GM23338 (cell line): ENCODE data around the gene RAD54L2. TPM values are rescaled to one million over a fixed set of nuclear protein-coding genes. Genes with fewer than 3 reads are reported as not detected.
"Not testable (repeated sequence)": the region's sequence is repeated elsewhere in the genome, so short reads cannot be mapped to it uniquely, and the experiment has no call there.

Source experiments
- ATAC-seq: fragments of 200-7000 bp; cut with Tn5 transposase; 3 replicates; pipeline ENCODE4 v1.9.1; 2020
- DNase-seq: peaks from one replicate; pipeline ENCODE4 v3.0.0-alpha.2; 2015; ENCODE audit warnings: low spot score
- H2AFZ ChIP-seq: fragments of 200-600 bp; sonication (generic); 2 replicates; pipeline ENCODE4 v1.8.0; 2016; ENCODE audit warnings: antibody characterized with exemption, mild to moderate bottlenecking, moderate library complexity
- H3F3A ChIP-seq: fragments of 200-600 bp; sonication (generic); replicated peaks from 2 replicates; pipeline ENCODE4 v1.8.0; 2017; ENCODE audit warnings: antibody characterized with exemption, mixed run types, low read depth
- H3K27ac ChIP-seq: fragments of 200-600 bp; sonication (generic); 2 replicates; pipeline ENCODE4 v1.6.1; 2016; ENCODE audit warnings: low read depth
- H3K27me3 ChIP-seq: fragments of 200-600 bp; sonication (generic); 2 replicates; pipeline ENCODE4 v1.8.0; 2016; ENCODE audit warnings: mild to moderate bottlenecking, mixed run types, moderate library complexity; ENCODE audit not compliant: insufficient read depth
- H3K36me3 ChIP-seq: fragments of 200-600 bp; sonication (generic); 2 replicates; pipeline ENCODE4 v1.8.0; 2016; ENCODE audit warnings: mild to moderate bottlenecking; ENCODE audit not compliant: insufficient read depth
- H3K4me1 ChIP-seq: fragments of 200-600 bp; sonication (generic); 2 replicates; pipeline ENCODE4 v1.8.0; 2016; ENCODE audit warnings: mild to moderate bottlenecking, moderate library complexity; ENCODE audit not compliant: insufficient read depth
- H3K4me2 ChIP-seq: fragments of 200-600 bp; sonication (generic); 2 replicates; pipeline ENCODE4 v1.7.1; 2017; ENCODE audit warnings: mixed run types
- H3K4me3 ChIP-seq: fragments of 200-600 bp; sonication (generic); 2 replicates; pipeline ENCODE4 v1.6.1; 2016; ENCODE audit warnings: mixed run types
- H3K79me2 ChIP-seq: fragments of 200-600 bp; sonication (generic); replicated peaks from 2 replicates; pipeline ENCODE4 v1.8.0; 2017; ENCODE audit warnings: mild to moderate bottlenecking; ENCODE audit not compliant: insufficient read depth
- H3K9me2 ChIP-seq: fragments of 200-600 bp; sonication (generic); 2 replicates; pipeline ENCODE4 v1.8.0; 2017; ENCODE audit not compliant: insufficient read depth
- H4K20me1 ChIP-seq: fragments of 200-600 bp; sonication (generic); replicated peaks from 2 replicates; pipeline ENCODE4 v1.8.0; 2017; ENCODE audit warnings: mild to moderate bottlenecking; ENCODE audit not compliant: insufficient read depth
- H3K27ac Mint-ChIP-seq: 2 replicates; pipeline ENCODE4 v1.8.0; 2020; ENCODE audit warnings: inconsistent platforms, mild to moderate bottlenecking, moderate library complexity, mixed read lengths
- H3K27me3 Mint-ChIP-seq: 3 replicates; pipeline ENCODE4 v1.8.0; 2022; ENCODE audit warnings: low read depth, mild to moderate bottlenecking, moderate library complexity, mixed read lengths, inconsistent platforms; ENCODE audit not compliant: insufficient read depth, poor library complexity
- H3K36me3 Mint-ChIP-seq: 3 replicates; pipeline ENCODE4 v1.8.0; 2021; ENCODE audit warnings: low read depth, mild to moderate bottlenecking, inconsistent platforms, moderate library complexity, mixed read lengths
- H3K4me1 Mint-ChIP-seq: 3 replicates; pipeline ENCODE4 v1.8.0; 2020; ENCODE audit warnings: mild to moderate bottlenecking, inconsistent platforms, mixed read lengths
- H3K4me3 Mint-ChIP-seq: 3 replicates; pipeline ENCODE4 v1.8.0; 2021; ENCODE audit warnings: moderate library complexity, mild to moderate bottlenecking, inconsistent platforms, mixed read lengths
- H3K9me3 Mint-ChIP-seq: 3 replicates; pipeline ENCODE4 v1.8.0; 2020; ENCODE audit warnings: moderate library complexity, mild to moderate bottlenecking, inconsistent platforms, mixed read lengths
- CREB1 ChIP-seq: fragments of 250-450 bp; sonication (Bioruptor Pico); IDR thresholded peaks from 2 replicates; pipeline ENCODE4 v1.5.0; 2020; ENCODE audit warnings: low read depth, mild to moderate bottlenecking, moderate library complexity
- EZH2 ChIP-seq: fragments of 200-600 bp; sonication (generic); IDR thresholded peaks from one replicate; pipeline ENCODE4 v1.8.0; 2017; ENCODE audit warnings: antibody characterized with exemption, mild to moderate bottlenecking, low read depth; ENCODE audit not compliant: unreplicated experiment
- POLR2AphosphoS5 ChIP-seq: IDR thresholded peaks from 2 replicates; pipeline ENCODE4 v1.6.1; 2016; ENCODE audit warnings: antibody characterized with exemption, low read depth
- ZNF114 ChIP-seq: fragments of 250-450 bp; sonication (Bioruptor Pico); IDR thresholded peaks from 2 replicates; pipeline ENCODE4 v1.5.0; 2020; ENCODE audit warnings: mild to moderate bottlenecking, moderate library complexity
- ZNF331 ChIP-seq: fragments of 250-450 bp; sonication (Bioruptor Pico); IDR thresholded peaks from 2 replicates; pipeline ENCODE4 v1.5.0; 2020; ENCODE audit warnings: low read depth, mild to moderate bottlenecking, moderate library complexity
- polyA plus RNA-seq: library from polyadenylated mRNA; unstranded; fragments of >200 nt; fragmentation: Nextera tagmentation; extraction: Ambion mirVana; gene quantifications from 2 replicates; pipeline ENCODE4 v1.2.1, GENCODE V29; 2016
- total RNA-seq: library from RNA; depleted of rRNA; stranded (reverse); fragments of >200 nt; shearing (Covaris generic); gene quantifications from 2 replicates; pipeline ENCODE4 v1.2.3, GENCODE V29; 2014
- TF ChIP-seq, protein P1 (sequence below): fragments of 250-450 bp; sonication (Bioruptor Pico); IDR thresholded peaks from 2 replicates; pipeline ENCODE4 v1.5.0; 2020; ENCODE audit warnings: mild to moderate bottlenecking, moderate library complexity
- TF ChIP-seq, protein P2 (sequence below), 2 experiments: fragments of 200-600 bp in 1 of 2; sonication (generic) in 1 of 2; conservative IDR thresholded peaks; 2 replicates each; pipeline versions ENCODE4 v1.5.1 to v1.6.1; 2016 to 2017; ENCODE audit warnings: antibody characterized with exemption in 2 of 2, low read depth in 2 of 2, mild to moderate bottlenecking in 2 of 2, moderate library complexity in 1 of 2
- TF ChIP-seq, protein P3 (sequence below): IDR thresholded peaks from 2 replicates; pipeline ENCODE4 v1.6.1; 2016; ENCODE audit warnings: antibody characterized with exemption

RAD54L2 gene
- total and polyA plus RNA-seq, 2 experiments from 2014 or later, result 9.4 to 29.2 TPM

DNA sequence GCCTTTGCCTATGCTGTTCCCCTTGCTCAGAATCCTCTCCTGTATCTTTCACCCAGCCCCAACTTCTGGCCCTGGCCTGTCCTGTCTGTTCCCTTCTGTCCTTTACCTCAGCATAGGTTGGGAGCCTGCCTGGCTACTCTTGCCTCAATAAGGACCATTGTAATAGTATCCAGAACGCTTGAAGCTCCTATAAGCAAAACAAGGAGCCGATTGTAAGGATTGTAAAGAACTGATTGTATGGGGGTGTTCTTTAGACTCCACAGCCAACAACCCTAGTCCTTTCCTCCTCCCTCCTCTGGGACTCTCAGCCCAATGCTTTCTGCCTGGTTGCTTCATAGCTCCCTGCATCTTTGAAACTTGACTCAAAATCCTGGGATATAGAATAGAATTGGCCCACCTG lies 18.7 kb upstream of the RAD54L2 start (continued):
- TF ChIP-seq, protein P1, sequence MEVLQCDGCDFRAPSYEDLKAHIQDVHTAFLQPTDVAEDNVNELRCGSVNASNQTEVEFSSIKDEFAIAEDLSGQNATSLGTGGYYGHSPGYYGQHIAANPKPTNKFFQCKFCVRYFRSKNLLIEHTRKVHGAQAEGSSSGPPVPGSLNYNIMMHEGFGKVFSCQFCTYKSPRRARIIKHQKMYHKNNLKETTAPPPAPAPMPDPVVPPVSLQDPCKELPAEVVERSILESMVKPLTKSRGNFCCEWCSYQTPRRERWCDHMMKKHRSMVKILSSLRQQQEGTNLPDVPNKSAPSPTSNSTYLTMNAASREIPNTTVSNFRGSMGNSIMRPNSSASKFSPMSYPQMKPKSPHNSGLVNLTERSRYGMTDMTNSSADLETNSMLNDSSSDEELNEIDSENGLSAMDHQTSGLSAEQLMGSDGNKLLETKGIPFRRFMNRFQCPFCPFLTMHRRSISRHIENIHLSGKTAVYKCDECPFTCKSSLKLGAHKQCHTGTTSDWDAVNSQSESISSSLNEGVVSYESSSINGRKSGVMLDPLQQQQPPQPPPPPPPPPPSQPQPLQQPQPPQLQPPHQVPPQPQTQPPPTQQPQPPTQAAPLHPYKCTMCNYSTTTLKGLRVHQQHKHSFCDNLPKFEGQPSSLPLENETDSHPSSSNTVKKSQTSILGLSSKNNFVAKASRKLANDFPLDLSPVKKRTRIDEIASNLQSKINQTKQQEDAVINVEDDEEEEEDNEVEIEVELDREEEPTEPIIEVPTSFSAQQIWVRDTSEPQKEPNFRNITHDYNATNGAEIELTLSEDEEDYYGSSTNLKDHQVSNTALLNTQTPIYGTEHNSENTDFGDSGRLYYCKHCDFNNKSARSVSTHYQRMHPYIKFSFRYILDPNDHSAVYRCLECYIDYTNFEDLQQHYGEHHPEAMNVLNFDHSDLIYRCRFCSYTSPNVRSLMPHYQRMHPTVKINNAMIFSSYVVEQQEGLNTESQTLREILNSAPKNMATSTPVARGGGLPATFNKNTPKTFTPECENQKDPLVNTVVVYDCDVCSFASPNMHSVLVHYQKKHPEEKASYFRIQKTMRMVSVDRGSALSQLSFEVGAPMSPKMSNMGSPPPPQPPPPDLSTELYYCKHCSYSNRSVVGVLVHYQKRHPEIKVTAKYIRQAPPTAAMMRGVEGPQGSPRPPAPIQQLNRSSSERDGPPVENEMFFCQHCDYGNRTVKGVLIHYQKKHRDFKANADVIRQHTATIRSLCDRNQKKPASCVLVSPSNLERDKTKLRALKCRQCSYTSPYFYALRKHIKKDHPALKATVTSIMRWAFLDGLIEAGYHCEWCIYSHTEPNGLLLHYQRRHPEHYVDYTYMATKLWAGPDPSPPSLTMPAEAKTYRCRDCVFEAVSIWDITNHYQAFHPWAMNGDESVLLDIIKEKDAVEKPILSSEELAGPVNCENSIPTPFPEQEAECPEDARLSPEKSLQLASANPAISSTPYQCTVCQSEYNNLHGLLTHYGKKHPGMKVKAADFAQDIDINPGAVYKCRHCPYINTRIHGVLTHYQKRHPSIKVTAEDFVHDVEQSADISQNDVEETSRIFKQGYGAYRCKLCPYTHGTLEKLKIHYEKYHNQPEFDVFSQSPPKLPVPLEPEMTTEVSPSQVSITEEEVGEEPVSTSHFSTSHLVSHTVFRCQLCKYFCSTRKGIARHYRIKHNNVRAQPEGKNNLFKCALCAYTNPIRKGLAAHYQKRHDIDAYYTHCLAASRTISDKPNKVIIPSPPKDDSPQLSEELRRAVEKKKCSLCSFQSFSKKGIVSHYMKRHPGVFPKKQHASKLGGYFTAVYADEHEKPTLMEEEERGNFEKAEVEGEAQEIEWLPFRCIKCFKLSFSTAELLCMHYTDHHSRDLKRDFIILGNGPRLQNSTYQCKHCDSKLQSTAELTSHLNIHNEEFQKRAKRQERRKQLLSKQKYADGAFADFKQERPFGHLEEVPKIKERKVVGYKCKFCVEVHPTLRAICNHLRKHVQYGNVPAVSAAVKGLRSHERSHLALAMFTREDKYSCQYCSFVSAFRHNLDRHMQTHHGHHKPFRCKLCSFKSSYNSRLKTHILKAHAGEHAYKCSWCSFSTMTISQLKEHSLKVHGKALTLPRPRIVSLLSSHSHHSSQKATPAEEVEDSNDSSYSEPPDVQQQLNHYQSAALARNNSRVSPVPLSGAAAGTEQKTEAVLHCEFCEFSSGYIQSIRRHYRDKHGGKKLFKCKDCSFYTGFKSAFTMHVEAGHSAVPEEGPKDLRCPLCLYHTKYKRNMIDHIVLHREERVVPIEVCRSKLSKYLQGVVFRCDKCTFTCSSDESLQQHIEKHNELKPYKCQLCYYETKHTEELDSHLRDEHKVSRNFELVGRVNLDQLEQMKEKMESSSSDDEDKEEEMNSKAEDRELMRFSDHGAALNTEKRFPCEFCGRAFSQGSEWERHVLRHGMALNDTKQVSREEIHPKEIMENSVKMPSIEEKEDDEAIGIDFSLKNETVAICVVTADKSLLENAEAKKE (CRISPR knock-in tag), result no peak
- TF ChIP-seq EZH2 (no peak), ZNF331 (no peak), ZNF114 (CRISPR knock-in tag) (no peak), POLR2AphosphoS5 (no peak), CREB1 (no peak)
- TF ChIP-seq, protein P2, sequence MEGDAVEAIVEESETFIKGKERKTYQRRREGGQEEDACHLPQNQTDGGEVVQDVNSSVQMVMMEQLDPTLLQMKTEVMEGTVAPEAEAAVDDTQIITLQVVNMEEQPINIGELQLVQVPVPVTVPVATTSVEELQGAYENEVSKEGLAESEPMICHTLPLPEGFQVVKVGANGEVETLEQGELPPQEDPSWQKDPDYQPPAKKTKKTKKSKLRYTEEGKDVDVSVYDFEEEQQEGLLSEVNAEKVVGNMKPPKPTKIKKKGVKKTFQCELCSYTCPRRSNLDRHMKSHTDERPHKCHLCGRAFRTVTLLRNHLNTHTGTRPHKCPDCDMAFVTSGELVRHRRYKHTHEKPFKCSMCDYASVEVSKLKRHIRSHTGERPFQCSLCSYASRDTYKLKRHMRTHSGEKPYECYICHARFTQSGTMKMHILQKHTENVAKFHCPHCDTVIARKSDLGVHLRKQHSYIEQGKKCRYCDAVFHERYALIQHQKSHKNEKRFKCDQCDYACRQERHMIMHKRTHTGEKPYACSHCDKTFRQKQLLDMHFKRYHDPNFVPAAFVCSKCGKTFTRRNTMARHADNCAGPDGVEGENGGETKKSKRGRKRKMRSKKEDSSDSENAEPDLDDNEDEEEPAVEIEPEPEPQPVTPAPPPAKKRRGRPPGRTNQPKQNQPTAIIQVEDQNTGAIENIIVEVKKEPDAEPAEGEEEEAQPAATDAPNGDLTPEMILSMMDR (conservative IDR thresholded peaks at IDR 0.05; ENCODE audit: low read depth in 2 of 2), result no peak
- TF ChIP-seq, protein P3, sequence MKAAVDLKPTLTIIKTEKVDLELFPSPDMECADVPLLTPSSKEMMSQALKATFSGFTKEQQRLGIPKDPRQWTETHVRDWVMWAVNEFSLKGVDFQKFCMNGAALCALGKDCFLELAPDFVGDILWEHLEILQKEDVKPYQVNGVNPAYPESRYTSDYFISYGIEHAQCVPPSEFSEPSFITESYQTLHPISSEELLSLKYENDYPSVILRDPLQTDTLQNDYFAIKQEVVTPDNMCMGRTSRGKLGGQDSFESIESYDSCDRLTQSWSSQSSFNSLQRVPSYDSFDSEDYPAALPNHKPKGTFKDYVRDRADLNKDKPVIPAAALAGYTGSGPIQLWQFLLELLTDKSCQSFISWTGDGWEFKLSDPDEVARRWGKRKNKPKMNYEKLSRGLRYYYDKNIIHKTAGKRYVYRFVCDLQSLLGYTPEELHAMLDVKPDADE, result no peak

DNA sequence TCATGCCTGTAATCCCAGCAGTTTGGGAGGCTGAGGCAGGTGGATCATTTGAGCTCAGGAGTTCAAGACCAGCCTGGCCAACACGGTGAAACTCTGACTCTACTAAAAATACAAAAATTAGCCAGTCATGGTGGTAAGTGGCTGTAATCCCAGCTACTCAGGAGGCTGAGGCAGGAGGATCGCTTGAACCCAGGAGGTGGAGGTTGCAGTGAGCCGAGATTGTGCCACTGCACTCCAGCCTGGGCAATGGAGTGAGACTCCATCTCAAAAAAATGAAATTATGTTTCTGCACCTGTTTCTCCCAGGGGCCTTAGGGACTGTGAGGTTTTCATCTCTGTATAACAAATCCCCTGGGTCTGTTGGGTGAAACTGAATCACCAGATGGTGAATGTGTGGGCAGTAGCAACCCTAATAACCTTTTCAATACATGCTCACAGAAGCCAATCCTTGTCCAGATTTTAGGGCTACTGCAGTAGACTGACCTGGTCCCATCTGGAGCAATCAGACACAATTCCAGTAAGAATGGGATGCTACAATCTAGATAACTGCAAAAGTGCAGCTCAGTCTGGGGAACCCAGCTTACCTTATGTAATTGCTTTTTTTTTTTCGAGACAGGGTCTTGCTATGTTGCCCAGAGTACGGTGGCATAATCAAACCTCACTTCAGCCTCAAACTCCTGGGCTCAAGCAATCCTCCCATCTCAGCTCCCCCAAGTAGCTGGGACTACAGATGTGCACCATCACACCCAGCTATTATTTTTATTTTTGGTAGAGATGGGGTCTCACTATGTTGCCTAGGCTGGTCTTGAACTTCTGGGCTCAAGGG lies 17.4 kb upstream of the RAD54L2 start:
- not testable (repeated sequence) for H3K36me3 ChIP-seq, H3K36me3 Mint-ChIP-seq, H3K4me1 Mint-ChIP-seq, H3K79me2 ChIP-seq, H2AFZ ChIP-seq, H3K9me3 Mint-ChIP-seq, H3K27ac Mint-ChIP-seq, H3K27me3 Mint-ChIP-seq, H3F3A ChIP-seq, DNase-seq, H3K27me3 ChIP-seq, ATAC-seq, H3K4me3 ChIP-seq, H3K4me2 ChIP-seq, H3K4me1 ChIP-seq, H4K20me1 ChIP-seq, H3K27ac ChIP-seq, H3K9me2 ChIP-seq, H3K4me3 Mint-ChIP-seq
